ENCODE results near the gene SYNDIG1. TPM values are rescaled to one million over a fixed set of nuclear protein-coding genes. Genes with fewer than 3 reads are reported as not detected.
"Not testable (repeated sequence)": the region's sequence is repeated elsewhere in the genome, so short reads cannot be mapped to it uniquely, and the experiment has no call there.

Gene SYNDIG1
- total RNA-seq, 1 experiment from 2014 or later: 17.9 TPM

GRCh38 chr20:24619212-24619611, 149.8 kb downstream of the SYNDIG1 start:
- no peak overlapping the region for H3K27ac ChIP-seq (ENCODE audit: low read depth, low read length, poor library complexity, severe bottlenecking)
- no peaks in the 10 kb centered on the region for H3K9me3 ChIP-seq (ENCODE audit: low read depth, low read length, poor library complexity, severe bottlenecking)
- POLR2A ChIA-PET (ENCODE audit: low non-redundant PET): no interaction called here
- CTCF ChIA-PET: no interaction called here
- DNase-seq (ENCODE audit: low spot score): no peak
- peaks cover 19% of the 10 kb centered on the region for H3K4me1 ChIP-seq (ENCODE audit: insufficient read depth, low read length, poor library complexity, severe bottlenecking)
- H3K36me3 ChIP-seq (ENCODE audit: insufficient read depth, low read length, poor library complexity, severe bottlenecking): no peaks in the 10 kb centered on the region
- H3K27me3 ChIP-seq (replicated peaks; ENCODE audit: insufficient read depth, low read depth, low read length, poor library complexity): no peaks in the 10 kb centered on the region
- no peak for TF ChIP-seq EZH2 (IDR thresholded peaks at IDR 0.05; ENCODE audit: borderline replicate concordance, low read depth, low read length, poor library complexity, severe bottlenecking)
- no peak for TF ChIP-seq CTCF (conservative IDR thresholded peaks at IDR 0.05; ENCODE audit: low read depth, low read length)
- no TSS peak for BruUV-seq (replicated peaks)
- intact Hi-C loops (cut with micrococcal nuclease; ENCODE audit: unreplicated experiment): no loop called here
- H3K4me3 ChIP-seq (ENCODE audit: low read depth, low read length, poor library complexity, severe bottlenecking): no peak overlapping the region

- ChIA-PET CTCF (no interaction called here), POLR2A (ENCODE audit: low non-redundant PET) (no interaction called here)
- Histone ChIP-seq H3K9me3 (ENCODE audit: low read depth, low read length, poor library complexity, severe bottlenecking) (no peaks in the 10 kb centered on the region), H3K36me3 (ENCODE audit: insufficient read depth, low read length, poor library complexity, severe bottlenecking) (no peaks in the 10 kb centered on the region), H3K27ac (ENCODE audit: low read depth, low read length, poor library complexity, severe bottlenecking) (no peak overlapping the region), H3K27me3 (replicated peaks; ENCODE audit: insufficient read depth, low read depth, low read length, poor library complexity) (no peaks in the 10 kb centered on the region), H3K4me3 (ENCODE audit: low read depth, low read length, poor library complexity, severe bottlenecking) (no peak overlapping the region), H3K4me1 (ENCODE audit: insufficient read depth, low read length, poor library complexity, severe bottlenecking) (peaks cover 12% of the 10 kb centered on the region)
- intact Hi-C loops (cut with micrococcal nuclease; ENCODE audit: unreplicated experiment): no loop called here
- DNase-seq (ENCODE audit: low spot score): no peak
- TF ChIP-seq EZH2 (IDR thresholded peaks at IDR 0.05; ENCODE audit: borderline replicate concordance, low read depth, low read length, poor library complexity, severe bottlenecking) (no peak), CTCF (conservative IDR thresholded peaks at IDR 0.05; ENCODE audit: low read depth, low read length) (no peak)
- no TSS peak for BruUV-seq (replicated peaks)
These were observed 151.6 kb downstream of the SYNDIG1 start for GRCh38 chr20:24620937-24621519.

GRCh38 chr20:24622856-24623255, 153.4 kb downstream of the SYNDIG1 start:
- no peak overlapping the region for H3K27ac ChIP-seq (ENCODE audit: low read depth, low read length, poor library complexity, severe bottlenecking)
- H3K36me3 ChIP-seq (ENCODE audit: insufficient read depth, low read length, poor library complexity, severe bottlenecking): no peaks in the 10 kb centered on the region
- BruUV-seq (replicated peaks): no TSS peak
- H3K4me1 ChIP-seq (ENCODE audit: insufficient read depth, low read length, poor library complexity, severe bottlenecking): peaks cover 21% of the 10 kb centered on the region
- intact Hi-C loops (cut with micrococcal nuclease; ENCODE audit: unreplicated experiment): no loop called here
- TF ChIP-seq CTCF (conservative IDR thresholded peaks at IDR 0.05; ENCODE audit: low read depth, low read length): no peak
- TF ChIP-seq EZH2 (IDR thresholded peaks at IDR 0.05; ENCODE audit: borderline replicate concordance, low read depth, low read length, poor library complexity, severe bottlenecking): no peak
- no peak overlapping the region for H3K4me3 ChIP-seq (ENCODE audit: low read depth, low read length, poor library complexity, severe bottlenecking)
- H3K27me3 ChIP-seq (replicated peaks; ENCODE audit: insufficient read depth, low read depth, low read length, poor library complexity): no peaks in the 10 kb centered on the region
- no peak for DNase-seq (ENCODE audit: low spot score)
- no peaks in the 10 kb centered on the region for H3K9me3 ChIP-seq (ENCODE audit: low read depth, low read length, poor library complexity, severe bottlenecking)
- ChIA-PET POLR2A (ENCODE audit: low non-redundant PET) (no interaction called here), CTCF (no interaction called here)

GRCh38 chr20:24626141-24626540, 156.7 kb downstream of the SYNDIG1 start:
- peaks cover 33% of the 10 kb centered on the region for H3K4me1 ChIP-seq (ENCODE audit: insufficient read depth, low read length, poor library complexity, severe bottlenecking)
- H3K27ac ChIP-seq (ENCODE audit: low read depth, low read length, poor library complexity, severe bottlenecking); BruUV-seq (replicated peaks); intact Hi-C loops (cut with micrococcal nuclease; ENCODE audit: unreplicated experiment); CTCF ChIA-PET; H3K9me3 ChIP-seq (ENCODE audit: low read depth, low read length, poor library complexity, severe bottlenecking); DNase-seq (ENCODE audit: low spot score); H3K4me3 ChIP-seq (ENCODE audit: low read depth, low read length, poor library complexity, severe bottlenecking); POLR2A ChIA-PET (ENCODE audit: low non-redundant PET); H3K36me3 ChIP-seq (ENCODE audit: insufficient read depth, low read length, poor library complexity, severe bottlenecking); H3K27me3 ChIP-seq (replicated peaks; ENCODE audit: insufficient read depth, low read depth, low read length, poor library complexity): not testable (repeated sequence)

Measured in A673 (cell line).